ACHN (cell line): ENCODE data around the gene KIAA0040.

Experiments used
- DNase-seq: peaks from one replicate; pipeline ENCODE4 v3.0.0-alpha.2; 2015
- in situ Hi-C: cut with HindIII; loops from 2 replicates; pipeline ENCODE4 v1.10.0; 2017; ENCODE audit warnings: low sequenced_read_pairs, low pct_ligation_motif_present, low pct_unique_long_range_greater_than_20kb

The KIAA0040 gene

DNA sequence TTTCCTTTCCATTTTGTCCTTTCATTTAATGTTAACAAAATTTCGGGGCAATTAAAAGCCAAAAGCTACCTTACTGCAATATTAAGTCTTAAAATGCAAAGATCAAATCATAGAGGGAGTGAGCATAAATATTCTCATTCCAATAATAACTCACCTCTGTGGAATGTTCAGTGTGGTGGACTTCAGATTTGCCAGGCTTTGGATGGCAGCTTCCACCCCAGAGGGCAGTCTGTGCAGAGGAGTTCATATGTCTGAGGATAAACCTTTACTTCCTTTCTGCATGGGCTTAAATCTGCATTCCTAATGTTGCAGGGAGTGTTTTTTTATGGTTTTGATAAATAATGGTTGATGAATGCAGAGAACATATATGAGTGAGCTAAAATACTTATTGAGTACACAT lies 16.3 kb downstream of the KIAA0040 start:
- in situ Hi-C loops, result no loop called here
- no peak for DNase-seq

DNA sequence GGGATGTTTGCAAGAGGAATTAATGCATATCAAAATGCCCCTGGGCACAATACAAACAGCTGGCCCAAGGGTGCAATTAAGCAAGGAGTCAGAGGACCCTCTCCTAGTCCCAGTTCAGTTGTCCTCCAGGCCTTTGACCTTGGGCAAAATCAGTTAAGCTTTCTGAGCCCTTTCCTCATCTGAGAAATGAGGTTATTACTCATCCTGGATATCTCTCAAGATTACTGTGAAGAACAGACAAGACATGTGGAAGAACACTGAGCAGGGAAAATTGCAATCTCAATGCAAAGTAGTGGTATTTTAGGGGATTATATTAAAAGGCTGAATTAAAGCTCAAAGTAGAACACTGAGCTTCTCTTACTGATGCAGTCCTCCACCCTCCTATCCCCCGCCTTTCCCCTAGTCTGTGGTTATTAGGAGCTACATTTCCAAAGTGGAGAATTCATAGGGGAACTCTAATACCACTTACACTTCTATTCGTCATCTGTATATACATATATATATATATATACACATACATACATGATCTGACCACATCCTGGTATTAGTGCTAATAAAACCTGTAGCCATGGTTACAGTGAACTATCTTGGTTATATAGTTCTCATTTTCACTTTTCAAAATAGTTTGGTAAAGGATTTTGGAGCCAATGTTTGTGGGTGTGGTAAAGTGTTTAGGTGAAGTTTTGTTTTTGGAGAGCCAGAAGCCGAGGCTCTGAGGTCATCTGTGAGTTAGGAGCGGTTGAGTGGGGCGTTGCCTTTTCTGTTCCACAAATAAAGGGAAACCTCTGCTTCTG lies 18.1 kb downstream of the KIAA0040 start:
- no peak for DNase-seq
- in situ Hi-C loops, result loop anchor here (25.0 kb wide), 1 partner anchor 138 kb away; no protein-coding TSS in a partner anchor

DNA sequence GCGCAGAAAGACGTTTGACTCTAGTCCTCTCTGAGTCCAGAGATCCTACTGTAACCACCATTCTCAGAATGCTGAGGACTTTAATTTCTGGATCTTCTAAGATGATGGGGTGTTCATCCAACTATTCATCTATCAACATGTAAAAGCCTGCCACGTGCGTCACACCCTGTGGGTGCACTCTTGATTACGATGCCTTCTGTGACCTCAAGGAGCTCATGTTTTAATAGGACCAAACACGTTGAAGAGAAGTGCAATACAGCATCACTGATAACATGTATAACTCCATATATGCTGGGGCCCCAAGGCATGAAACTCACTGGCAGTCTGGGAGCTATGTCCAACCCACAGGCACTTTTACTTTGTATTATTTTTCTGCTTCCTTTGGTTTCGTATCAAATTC lies 19.0 kb downstream of the KIAA0040 start:
- in situ Hi-C loops, result loop anchor here (25.0 kb wide), 1 partner anchor 139 kb away; no protein-coding TSS in a partner anchor
- no peak for DNase-seq

DNA sequence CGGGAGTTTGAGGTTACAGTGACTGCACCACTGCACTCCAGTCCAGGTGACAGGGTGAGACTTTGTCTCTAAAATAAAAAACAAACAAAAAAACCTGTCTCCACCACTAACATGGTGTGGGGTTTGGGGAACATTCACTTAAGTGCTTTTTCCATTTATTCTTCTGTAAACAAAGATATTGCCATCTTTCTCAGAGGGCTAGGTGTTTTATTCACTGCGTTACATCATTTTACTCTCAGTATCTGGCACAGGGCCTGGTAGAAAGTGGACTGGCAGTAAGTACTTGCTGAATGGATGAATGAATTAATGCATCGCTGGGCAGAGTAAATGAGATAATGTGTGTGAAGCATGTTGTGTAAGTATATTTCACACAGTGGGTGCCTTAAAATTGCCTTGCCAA lies 20.1 kb downstream of the KIAA0040 start:
- in situ Hi-C loops, result loop anchor here (25.0 kb wide), 1 partner anchor 140 kb away; no protein-coding TSS in a partner anchor
- no peak for DNase-seq

DNA sequence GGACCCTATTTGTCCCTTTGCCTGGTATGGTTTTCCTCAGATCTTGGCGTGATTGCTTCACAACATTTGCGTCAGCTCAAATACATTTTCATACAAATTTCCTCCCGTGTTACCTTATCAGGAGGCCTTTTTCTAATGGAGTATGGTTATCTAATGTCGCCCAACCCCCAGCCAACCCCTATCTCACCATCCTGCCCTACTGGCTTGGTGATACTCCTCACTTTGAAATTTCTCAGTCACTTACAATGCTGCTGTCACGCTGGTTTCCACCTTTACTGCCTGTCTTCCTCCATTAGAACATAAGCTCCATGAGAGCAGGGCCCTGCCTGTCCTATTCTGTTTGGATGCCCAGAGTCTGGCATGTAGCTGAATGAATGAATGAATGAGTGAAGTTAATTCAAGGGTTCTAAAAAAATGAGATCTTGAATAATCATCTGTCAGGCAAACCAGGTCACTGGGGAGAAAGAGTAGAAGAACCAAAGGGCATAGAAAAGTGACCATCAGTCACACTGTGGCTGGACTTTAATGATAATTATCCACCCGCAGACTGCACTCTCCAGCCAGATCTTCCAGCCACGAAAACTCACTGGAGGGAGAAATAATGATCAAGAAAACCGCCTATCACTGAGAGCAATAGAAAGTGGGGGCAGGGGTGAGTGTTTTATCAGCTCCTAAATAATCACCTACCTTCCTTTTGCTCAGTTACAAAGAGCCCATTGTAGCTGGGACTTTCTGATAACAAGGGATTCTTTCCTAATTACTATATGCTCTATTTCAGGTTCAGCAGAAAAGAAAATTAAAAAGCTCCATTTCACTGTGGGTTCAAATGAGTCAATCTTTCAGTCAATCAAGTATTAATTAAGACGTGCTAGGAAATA lies 21.3 kb downstream of the KIAA0040 start:
- in situ Hi-C loops, result loop anchor here (25.0 kb wide), 1 partner anchor 141 kb away; no protein-coding TSS in a partner anchor
- DNase-seq, result no peak

DNA sequence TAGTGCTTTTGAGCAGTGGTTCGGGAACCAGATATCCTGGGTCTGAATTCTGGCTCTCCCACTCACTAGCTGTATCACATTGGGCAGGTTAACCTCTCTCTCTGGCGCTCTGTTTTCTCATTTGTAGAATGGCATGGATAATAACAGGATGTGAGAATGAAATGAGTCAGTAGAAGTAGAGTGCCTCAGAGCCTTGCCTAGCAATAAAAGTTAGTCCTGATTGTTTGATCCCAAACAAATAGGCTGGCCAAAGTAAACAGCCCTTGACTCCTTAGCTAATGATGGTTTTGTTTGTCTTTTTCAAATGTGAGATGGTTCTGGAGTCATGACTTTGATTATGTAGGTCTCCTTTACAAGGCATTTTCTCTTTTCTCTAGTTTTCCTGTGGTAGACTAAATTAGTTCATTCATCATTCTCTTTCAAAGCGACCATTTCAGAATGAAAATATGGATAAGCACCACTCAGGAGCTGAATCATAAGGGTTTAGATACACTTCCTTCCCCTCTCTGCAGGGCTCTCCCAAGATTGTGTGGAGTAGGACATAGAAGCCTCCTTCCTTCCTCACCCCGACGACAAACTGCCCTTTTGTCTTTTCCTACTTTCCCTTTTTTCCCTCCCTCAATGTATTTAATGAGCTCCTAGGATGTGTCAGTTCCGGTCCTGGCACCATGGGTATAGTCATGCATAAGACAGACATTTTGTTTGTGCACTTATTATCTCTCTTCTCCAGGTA lies 23.1 kb downstream of the KIAA0040 start:
- in situ Hi-C loops, result loop anchor here (25.0 kb wide), 1 partner anchor 143 kb away; no protein-coding TSS in a partner anchor
- DNase-seq, result no peak

DNA sequence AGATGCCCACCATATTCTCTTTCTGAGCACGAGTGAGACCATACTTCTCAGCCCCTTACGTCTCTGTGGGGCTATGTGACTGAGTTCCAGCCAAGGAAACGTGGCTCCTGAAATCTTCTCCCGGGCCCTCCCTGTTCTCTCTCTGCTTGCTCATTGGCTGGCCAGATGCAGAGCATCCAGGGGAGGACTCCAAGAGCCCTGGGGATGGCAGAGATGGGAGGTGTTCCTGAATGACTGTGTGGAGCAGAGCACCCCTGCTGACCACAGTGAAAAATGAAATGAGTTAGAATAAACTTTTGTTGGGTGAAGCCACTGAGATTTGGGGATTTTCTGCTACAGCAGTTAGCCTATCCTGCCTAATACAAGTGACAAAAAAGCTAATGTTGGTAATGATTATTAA lies 23.8 kb downstream of the KIAA0040 start:
- DNase-seq, result no peak
- in situ Hi-C loops, result loop anchor here (25.0 kb wide), 1 partner anchor 144 kb away; no protein-coding TSS in a partner anchor

DNA sequence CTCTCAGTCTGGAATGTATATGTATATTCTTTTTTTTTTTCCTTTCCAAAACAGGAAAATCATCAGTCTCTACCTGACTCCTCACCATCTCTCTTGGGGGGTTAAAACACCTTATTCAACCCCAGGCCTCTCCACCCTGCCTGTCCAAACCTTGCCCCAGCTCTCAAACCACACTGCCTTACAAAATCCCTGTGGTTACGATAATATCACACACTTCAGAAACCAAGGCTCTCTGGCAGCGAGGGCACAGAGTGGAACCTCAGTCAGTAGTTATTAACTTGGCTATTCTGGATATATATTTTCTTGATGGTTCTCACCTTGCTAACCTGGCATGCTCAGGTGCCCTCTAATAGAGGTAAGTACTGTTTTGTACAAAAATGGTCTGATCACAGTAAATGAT lies 24.7 kb downstream of the KIAA0040 start:
- in situ Hi-C loops, result loop anchor here (25.0 kb wide), 1 partner anchor 144 kb away; no protein-coding TSS in a partner anchor
- no peak for DNase-seq

DNA sequence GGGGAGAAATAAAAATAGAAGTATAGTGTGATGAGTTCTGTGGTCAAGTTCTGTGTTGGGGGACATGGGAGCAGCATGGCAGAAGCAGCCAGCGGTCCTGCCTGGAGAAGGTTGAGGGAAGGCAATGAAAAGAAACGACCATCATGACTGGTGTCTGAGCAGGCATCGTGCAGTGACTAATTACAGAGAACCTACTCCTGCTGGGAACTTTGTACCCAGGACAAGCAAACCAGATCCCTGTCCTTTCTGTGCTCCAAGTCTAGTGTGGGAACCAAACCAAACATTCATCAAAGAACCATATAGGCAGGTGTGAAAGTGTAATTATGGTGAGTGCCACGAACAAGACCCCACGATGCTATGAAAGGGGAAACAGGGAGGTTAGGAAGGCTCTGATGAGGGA lies 25.8 kb downstream of the KIAA0040 start:
- in situ Hi-C loops, result loop anchor here (25.0 kb wide), 1 partner anchor 146 kb away; no protein-coding TSS in a partner anchor
- DNase-seq, result no peak

DNA sequence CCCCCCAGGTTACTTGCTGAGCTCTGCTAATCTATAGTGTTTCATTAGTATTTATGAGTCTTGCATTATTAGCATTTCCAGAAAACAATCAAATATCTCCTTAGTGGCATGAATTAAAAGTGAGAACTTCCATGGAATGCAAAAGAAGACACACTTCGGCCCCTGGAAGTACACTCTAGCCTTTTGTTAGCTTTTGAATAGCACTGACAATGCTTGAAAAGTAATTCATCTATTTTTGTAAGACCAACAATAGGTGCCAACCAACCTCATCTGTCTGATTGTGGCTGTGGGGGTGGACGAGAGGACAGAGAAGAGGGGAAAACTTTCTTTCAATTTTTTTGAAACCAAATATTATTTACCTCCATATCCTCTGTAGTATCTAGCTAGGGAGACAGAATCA lies 27.8 kb downstream of the KIAA0040 start:
- DNase-seq, result no peak
- in situ Hi-C loops, result loop anchor here (25.0 kb wide), 1 partner anchor 148 kb away; no protein-coding TSS in a partner anchor

DNA sequence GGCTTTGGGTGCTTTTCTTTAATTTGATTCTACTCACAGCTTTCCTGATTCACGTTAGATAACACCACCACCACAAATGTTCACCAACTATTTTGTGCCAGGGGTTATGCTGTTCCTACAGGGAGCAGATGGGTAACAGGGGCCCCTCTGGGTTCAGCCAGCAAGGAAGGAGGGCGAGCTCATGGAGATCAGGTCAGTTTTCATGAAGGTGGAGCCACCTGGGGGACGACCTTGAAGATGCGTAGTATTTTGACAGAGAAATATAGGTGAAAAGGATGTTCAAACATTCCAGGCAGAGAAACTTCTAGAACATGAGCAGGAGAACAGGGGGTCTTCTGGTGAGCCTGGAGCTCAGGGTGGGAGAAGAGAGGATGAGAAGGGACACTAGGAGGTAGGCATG lies 28.9 kb downstream of the KIAA0040 start:
- no peak for DNase-seq
- in situ Hi-C loops, result loop anchor here (25.0 kb wide), 1 partner anchor 149 kb away; no protein-coding TSS in a partner anchor

DNA sequence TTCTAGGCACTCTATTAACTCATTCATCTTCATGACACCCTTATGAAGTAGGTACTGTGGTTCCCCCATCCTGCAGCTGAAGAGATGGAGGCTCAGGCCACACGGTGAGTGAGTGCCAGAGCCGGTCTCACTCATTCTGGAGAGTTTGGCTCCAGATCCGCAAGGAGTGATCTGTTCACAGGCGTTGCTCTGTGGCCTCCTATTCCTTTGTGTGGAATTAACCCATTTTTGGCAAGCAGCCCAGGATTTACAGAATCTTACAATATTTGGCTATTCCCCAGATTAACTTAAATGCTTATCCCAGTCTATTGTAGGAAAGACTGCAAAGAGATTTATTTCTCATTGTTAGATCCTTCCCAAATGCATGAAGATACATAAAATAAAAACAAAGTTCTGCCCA lies 29.6 kb downstream of the KIAA0040 start:
- in situ Hi-C loops, result loop anchor here (25.0 kb wide), 1 partner anchor 149 kb away; no protein-coding TSS in a partner anchor
- DNase-seq, result no peak

DNA sequence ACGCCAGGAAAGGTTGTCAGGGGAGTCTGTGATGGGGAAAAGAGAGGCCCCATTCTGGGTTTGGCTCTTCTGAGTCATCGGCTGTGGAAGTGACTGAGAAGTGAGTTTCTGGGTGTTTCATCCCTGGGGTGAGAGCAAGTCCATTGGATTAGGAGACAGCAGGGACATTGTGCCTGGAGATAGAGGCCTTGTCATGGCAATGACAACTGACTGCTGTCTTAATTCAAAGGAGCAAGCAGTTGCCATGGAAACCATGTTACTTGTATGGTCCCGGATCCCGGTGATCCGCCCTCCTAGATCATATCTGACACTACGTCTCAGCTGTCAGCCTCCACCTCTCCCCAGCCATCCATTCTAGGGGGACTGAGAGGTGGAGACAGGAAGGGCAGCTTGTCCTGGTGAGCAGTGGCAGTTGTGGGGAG lies 34.4 kb downstream of the KIAA0040 start:
- no peak for DNase-seq
- in situ Hi-C loops, result loop anchor here (25.0 kb wide), 1 partner anchor 154 kb away; no protein-coding TSS in a partner anchor

DNA sequence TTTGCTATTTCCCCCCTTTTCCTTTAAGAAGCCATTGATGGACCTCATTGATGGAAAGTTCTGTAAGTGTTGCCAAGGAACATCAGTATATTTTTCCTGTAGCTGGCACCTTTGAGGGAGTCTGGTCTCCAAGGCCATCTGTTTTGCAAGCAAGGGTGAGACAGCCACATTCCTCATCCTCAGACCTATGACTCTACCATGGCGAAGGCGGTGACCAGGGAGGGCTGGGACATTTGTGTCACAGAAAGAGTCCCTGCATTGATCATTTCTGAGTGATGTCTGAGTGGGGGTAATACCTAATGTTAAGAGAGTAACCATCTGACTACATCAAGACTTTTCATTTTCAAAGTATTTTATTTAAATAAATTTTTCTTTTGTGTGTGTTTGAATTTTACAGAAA lies 35.4 kb downstream of the KIAA0040 start:
- DNase-seq, result no peak
- in situ Hi-C loops, result loop anchor here (25.0 kb wide), 1 partner anchor 155 kb away; no protein-coding TSS in a partner anchor

DNA sequence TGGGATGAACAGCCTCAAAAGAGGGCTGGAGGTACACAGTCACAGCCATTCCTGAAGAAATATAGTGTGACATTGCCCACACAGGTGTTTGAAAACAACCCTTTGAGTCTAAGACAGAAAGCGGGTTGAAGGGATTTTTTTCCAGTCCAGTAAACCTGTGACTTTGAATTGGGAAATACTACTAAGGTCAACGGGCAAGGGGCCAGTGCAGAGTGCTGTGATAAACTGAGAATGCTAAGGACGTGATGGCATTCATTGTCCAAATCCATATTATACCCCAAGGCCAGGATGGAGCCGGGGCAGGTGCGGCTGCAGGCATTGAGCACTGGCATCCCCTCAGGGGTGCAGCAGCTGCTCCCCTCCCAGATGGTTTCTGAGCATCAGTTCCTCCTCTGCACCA lies 36.6 kb downstream of the KIAA0040 start:
- in situ Hi-C loops, result loop anchor here (25.0 kb wide), 1 partner anchor 156 kb away; no protein-coding TSS in a partner anchor

DNA sequence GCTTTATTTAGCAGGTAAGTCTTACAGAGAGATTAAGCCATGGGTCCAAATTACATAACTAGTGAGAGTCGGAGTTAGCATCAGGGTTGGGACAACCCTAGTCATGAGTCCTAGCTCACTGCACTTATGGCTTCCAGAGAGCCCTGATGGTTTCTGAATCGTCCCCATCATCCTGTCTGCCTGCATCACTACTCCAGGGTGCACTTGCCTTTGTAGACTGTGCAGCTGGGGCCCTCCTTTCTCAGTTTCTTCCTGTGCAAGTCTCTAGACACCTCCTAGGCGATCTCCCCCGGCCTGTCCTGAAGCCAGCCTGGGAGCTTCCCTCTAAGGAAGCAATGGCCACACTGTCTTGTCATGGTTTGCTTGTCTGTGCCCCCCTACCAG lies 37.1 kb downstream of the KIAA0040 start:
- in situ Hi-C loops, result loop anchor here (25.0 kb wide), 1 partner anchor 157 kb away; no protein-coding TSS in a partner anchor
- DNase-seq, result no peak

More for the DNA sequence above, 36.6 kb downstream of the KIAA0040 start:
- no peak for DNase-seq

DNA sequence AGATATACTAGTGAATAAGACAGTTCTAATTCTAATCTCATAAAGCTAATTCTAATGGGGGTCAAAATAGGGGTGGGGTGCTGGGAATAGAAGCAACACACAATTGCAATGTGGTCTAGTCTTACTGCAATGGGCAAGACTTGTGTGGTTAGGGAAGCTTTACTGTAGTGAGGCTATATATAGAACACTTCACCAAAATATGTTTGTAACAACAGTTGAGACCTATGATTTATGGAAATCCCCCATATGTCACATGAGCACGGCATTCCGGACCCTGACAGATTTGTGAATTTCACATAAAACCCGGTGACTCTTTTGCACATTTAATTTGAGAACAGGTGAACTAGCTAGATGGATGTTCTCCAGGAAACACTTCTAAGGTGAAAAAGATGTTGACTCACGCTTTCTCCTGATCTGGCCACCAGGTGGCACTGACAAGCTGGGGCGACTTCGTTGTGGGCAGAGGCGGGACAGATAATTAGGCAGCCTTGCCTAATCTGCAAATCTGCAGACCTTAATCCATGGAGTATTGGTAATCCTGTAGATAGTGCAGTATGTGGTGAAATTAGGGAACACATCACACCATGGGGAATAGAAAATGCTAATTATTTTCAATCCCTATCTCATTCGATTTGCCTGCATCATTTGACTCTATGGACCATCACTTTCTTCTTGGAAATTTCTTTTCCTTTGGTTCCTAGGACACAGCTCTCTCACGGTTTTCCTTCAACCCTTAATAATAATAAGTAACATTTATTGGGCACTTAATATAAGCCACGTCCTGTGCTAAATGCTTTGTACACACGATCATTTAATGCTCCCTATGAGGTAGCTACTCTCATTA lies 37.7 kb downstream of the KIAA0040 start:
- in situ Hi-C loops, result loop anchor here (25.0 kb wide), 1 partner anchor 157 kb away; no protein-coding TSS in a partner anchor

More for the DNA sequence above, 37.7 kb downstream of the KIAA0040 start:
- peak; percentile 54 for DNase-seq
